ENCODE measurements around the gene AMPD3.

Gene AMPD3

DNA sequence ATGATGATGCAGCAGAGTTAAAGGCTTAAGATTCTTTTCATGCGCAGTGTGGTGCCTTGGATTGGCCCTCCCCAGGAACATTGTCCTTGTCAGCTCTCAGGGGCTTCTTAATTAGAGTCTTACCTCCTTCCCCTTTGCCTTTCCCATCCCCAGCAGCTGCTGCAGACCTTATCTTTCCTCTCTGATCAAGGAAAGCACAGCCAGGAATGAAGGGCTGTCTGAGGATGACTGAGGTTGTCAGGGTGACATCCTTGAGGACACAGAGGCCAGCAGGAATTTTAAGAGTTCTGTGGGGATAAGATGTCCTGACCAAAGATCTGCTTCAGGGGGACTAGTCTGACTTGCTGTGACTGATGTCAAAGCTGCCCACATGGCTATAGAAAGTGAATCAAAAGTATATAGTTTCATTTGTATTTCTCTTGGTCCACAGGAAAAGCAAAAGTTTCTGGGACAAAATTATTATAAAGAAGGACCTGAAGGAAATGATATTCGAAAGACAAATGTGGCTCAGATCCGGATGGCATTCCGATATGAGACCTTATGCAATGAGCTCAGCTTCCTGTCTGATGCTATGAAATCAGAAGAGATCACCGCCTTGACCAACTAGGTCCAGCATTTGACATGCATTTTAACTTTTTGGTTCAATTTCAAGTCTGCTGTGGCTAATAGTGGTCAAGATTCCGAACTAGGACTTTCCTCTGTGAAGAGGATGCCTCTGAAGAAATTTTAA lies 50.4 kb downstream of the AMPD3 start:
- no peak for DNase-seq

DNA sequence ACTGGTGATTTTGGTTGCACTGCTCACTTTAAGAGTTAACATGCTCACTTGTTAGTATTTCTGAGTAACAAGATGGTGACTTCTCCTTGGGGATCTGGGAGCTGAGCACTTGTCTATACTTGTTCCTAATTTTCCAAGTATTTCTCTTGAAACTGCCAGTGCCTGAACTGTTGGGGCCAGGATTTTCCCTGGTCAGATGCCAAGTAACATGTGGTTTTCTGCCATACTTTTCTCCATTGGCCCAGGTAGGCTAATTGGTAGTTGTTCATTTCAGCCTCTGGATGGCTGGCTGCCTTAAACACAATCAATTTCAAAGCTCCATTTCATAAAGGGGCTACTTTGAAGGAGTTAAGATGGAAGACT lies 50.9 kb downstream of the AMPD3 start:
- DNase-seq = no peak

DNA sequence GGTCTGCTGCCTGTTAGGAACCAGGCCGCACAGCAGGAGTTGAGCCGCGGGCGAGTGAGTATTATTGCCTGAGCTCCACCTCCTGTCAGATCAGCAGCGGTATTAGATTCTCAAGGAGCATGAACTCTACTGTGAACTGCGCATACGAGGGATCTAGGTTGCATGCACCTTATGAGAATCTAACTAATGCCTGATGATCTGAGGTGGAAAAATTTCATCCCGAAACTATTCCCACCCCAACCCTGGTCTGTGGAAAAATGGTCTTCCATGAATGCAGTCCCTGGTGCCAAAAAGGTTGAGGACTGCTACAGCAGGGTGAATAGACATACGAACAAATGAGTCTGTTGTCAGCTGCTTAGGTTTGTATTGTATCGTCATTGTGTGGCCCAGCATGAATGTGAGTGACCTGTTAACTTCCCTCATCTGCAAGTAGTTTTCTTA lies 56.1 kb downstream of the AMPD3 start:
- no peak for DNase-seq

DNA sequence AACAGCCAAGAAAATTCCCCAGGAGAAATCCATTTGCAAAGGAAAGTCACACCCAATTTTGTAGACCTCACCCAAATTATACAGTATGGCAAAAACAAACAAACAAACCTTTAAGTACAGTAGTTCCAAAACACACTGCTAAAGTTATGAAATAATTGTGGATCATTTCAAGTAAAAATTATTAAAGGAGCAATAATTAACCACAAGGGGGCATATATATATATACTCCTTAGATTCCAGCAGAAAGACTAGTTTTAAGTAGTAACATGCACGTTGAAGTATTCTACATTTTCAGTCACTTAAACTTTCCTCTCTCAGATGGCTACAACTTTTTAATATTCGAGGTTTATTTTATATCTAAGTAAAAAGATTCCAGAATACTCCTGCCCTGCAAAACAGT lies 59.1 kb downstream of the AMPD3 start:
- DNase-seq = peak; percentile 69

DNA sequence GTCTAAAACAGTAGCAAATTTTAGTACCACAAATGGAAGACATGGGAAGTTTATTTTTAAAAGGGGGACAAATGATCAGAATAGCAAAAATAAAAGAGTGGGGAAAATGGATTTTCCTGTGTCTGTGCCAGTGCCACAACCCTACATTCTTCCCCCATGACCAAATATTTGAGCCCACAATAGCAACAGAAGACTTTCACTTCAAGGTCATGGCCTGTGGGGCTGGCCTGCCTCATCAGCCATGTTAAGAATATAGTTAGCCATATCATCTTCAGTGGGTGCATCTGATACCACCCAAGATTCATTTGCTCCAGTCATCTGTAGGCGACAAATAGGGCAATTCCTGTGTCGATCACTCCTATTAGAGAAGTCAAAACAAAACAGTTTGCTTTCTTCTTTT lies 59.6 kb downstream of the AMPD3 start:
- no peak for DNase-seq

DNA sequence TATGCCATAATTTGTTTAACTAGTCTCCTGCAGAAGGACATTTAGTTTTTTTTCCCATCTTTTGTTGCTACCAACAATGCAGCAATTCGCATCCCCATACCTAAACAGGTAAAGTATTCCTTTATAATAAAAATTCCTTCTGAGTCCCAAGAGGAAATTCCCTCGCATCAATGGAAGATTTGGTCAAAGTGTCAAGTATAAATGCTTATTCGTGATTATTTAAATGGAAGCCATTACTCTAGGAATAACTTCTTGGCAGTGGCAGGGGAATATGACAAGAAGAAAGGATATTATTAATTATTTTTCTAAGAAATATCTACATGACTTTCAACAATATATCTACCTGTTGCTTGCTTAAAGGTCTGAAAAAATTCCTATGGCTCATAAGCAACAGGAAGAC lies 60.4 kb downstream of the AMPD3 start:
- DNase-seq = no peak

DNA sequence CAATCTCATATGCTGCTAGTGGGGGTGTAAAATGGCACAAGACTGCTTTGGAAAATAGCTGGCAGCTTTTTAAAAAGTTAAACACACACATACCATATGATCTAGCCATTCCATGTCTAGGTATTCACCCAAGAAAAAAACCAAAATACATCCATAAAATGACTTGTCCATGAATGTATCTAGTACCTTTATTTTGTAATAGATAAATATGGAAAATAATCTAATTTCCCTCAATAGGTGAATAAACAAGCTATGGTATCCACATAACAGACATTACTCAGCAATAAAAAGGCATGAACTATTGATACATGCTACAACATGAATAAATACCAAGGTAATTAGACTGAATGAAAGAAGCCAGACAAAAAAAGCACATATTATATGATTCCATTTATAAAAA lies 63.1 kb downstream of the AMPD3 start:
- DNase-seq = no peak

DNA sequence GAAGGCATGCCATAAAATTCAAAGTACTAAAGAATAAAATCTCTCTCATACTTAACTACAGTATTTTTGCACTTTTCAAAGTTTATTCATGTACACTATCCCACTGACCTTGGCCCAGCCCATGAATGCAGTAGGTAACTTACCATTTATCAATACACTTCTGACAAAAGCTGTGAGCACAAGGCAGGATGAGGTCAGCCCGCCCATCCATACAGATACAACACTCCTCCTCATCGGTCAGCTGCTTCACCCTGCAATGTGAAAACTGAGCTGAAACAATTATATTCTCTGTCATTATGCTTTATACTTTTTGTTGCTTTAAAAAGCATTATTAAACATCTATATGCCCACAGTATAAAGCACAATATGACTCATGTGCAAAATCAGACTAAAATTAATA lies 63.8 kb downstream of the AMPD3 start:
- no peak for DNase-seq

DNA sequence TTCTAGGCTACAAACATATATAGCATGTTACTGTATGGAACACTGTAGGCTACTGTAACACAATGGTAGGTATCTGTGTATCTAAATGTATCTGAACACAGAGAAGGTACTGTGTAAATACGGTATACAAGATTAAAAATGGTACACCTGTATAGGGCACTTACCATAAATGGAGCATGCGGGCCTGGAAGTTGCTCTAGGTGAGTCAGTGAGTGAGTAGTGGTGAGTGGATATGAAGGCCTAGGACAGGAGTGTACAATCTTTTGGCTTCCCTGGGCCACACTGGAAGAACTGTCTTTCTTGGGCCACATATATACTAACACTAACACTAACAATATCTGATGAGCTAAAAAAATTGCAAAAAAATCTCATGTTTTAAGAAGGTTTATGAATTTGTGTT lies 64.6 kb downstream of the AMPD3 start:
- no peak for DNase-seq

DNA sequence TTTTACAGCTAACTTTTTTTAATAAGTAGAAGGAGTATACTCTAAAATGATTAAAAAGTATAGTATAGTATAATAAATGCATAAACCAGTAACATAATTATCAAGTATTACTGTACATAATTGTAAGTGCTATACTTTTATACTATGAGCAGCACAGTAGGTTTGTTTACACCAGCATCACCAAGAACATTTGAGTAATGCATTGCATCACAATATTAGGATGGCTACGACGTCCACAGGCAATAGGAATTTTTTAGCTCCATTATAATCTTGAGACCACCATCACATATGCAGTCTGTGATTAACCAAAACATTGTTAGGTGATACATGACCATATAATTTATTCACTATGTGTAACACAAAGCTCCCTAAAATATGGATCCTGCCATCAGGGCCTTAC lies 65.5 kb downstream of the AMPD3 start:
- no peak for DNase-seq

DNA sequence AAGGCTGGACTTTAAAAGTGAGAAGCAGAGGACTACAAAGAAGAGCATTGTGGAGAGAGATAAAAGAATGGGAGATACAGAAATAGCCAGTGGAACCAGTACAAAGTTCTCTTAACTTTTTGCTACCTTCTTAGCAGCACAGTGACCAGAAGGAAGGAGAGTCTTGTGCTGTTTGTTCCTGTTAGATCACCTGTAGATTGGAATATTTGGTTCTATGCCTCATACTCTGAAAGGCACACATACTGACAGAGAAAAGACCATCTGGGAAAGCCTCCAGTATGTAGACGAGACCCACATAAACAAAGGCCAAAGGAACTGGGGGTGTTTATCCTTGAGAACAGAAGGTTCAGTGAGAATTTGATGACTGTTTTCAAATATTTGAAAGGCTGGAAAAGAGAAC lies 67.2 kb downstream of the AMPD3 start:
- no peak for DNase-seq

DNA sequence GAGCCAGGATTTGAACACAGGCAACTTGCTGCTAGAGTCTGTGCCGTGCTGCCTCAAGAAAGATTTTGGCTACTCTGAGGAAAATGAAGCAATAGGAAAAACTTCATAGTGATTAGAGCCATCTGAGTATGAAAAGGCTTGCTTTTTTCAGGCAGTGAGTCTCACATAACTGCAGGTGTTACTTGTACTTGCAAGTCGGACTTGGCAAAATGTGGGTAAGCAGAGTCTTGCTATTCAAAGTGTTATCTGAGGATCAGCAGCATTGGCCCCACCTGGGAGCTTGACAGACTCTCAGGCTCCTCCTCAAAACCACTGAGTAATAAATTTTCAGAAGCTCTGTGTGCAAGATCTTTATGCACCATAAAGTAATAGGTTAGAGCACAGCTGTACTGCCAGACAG lies 67.9 kb downstream of the AMPD3 start:
- no peak for DNase-seq

DNA sequence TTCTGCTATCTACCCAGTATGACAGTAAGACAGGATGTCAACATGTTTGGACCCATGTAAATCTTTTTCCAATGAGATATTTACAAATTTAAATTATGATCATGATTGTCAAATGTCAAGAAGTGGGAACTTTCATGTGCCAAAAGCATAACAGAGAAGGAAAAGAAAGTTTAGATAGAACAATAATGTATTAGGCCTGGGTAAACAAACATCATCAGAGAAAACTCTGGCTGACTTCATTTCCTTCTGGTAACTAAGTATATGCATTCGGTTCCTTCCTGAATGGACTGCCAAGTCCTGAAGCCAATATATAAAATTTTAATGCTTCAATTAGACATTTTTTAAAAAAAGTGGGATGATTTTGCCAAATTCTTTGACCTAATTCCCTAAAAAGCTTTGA lies 69.4 kb downstream of the AMPD3 start:
- no peak for DNase-seq

DNA sequence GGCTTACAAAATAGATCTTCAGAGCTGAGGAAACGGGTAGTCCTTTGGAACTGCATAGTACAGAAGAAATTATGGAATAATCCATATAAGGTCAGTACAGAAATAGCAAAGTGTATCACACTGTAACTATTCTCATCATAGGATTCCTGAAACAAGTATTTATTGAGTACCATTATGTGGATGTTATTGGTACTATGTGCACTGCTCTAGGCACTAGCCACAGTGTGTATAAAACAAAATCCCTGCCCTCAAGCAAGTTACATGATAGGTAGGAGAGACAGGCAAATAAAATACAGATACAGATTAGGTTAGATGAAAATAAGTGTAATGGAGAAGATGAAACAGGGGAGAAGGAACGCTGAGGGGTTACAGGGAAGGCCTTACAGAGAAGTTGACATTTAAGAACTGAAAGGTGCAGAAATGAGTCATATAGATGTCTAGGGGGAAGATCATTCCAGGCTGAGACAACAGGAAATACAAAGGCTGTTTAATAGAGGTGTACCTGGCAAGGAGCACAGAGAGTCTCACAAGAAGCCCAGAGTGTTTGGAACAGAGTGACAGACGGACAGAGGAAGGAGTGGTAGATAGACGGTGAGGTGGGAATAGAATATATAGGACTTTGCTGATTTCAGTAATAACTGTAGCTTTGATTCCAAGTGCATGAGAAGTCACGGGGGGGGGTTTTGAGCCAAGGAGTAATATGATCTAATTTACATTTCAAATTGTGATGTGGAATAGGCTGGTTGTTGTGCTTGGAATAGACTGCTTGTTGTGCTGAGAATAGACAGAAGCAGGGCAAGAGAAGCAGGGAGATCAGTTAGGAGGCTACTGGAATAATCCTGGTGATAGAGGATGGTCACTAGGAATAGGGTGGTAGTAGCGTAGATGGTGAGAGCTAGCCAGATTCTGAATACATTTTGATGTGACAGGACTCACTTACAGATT lies 72.2 kb downstream of the AMPD3 start:
- no peak for DNase-seq

DNA sequence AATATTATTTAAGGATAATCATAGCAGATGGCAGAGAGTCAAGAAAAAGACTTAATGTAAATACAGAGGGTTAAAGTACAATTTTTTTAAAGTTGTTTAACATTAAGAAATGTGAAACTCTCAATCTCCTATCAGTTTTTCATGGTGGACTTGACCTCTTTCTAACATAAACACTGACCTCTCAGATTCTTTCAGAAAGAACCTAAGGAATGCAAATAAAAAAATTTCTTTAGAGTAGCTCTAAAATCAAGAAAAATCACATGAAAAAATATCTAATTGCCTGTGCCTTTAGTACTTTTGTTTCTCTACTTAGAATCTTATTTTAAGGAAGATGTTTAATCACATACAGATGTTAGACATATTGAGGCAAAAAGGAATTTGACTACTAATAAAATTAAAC lies 73.1 kb downstream of the AMPD3 start:
- no peak for DNase-seq

DNA sequence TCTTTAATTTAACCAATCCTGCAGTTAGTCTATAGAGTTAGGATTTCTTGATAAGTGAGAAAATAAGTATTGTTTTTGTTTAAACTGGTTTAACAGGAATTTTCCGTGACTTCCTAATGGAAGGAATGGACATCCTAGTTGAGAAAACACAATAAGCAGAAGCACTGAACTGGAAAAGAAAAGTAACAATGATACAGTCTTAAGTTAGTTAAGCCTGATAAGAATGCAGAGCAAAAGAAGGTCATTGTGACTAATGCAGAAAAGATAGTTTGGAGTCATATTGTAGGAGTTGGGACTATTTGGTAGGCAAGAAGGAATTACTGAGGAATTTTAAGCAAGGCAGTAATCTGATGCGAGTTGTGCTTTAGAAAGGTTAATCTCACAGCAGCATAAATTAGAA lies 74.2 kb downstream of the AMPD3 start:
- DNase-seq = no peak

DNA sequence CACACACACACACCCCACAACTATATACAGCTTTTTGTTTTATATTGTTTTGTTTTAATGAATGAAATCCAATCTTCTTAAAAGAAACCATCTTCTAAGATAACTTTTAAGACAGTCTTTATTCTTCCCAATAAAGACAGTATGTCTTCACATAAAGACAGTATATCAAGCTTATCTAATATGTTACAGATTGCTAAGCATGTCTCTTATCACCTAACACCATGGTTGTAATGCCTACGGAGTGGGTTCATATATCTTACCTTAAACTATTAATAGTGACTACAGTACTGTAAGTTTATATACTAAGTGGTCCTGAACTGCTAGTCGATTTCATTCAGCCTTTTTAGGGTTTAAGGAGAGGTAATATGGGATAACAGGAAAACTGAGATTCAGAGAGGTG lies 77.5 kb downstream of the AMPD3 start:
- peak; percentile 41 for DNase-seq

DNA sequence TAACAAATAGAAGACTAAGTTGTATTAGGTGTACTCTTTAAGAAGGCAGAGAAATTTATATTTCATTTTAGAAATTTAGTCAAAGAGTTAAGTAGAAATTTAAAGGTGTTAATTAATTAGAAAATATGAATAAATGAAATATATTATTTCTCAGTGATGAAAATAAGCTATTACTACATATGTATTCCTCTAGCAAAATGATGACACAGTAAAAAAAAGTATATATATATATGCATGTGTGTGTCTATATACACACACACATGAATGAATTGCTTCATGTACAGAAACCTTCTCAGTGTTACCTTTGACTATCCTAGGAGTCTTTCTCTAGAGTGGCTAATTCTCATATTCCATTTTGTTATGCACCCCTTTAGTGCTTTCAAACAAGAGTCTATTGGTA lies 78.3 kb downstream of the AMPD3 start:
- no peak for DNase-seq

DNA sequence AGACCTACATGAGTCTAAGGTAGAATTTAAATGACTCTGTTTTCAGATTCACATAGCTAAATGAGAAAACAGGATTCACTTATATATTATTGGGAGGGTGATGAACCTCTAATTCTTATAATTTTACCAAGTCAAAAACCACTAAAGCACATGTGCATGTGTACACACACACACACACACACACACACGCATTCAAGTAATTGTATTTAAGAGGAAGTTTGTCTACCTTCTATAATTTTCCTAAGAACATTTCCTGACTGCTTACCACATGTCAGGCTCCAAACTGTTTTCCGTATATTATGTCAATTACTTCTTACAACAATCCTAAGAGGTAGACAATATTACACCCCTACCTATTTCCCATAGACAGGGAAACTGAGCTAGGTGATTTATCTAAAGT lies 79.3 kb downstream of the AMPD3 start:
- no peak for DNase-seq

DNA sequence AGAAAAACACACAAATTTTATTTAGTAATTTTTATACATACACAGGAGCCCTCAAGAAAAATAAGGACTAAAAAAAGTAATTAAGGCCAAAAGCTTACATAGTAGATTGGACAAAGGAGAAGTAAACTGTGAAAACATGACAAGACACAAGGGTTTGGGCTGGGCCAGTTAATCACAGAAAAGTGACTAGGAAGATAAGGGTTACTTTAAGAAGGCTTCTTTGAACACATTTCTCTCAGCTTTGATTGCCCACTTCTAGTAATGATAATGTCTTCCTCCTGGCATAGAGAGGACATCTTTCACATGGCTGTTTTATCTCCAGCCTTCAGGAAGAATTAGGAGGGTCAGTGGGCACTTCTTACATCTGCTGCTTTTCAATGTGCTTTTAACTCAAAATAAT lies 82.5 kb downstream of the AMPD3 start:
- peak; percentile 62 for DNase-seq

DNA sequence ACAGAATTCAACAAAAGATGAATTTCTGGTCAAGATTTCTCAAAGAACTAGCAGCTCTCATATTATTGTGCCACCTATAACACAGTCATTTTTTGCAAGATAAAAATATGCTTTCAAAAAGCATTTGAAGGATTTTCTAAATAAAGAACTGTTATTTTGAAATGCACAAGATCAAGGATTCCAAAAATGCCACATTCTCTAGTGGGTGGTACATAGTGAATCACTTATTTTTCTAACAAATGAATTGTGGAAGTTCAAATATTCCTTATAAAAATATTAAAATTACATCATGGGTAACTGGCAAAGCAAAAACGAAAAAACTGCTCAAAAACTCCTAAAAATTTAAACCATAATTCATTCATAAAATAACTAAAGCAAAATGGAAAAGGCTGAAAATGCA lies 83.9 kb downstream of the AMPD3 start:
- no peak for DNase-seq

DNA sequence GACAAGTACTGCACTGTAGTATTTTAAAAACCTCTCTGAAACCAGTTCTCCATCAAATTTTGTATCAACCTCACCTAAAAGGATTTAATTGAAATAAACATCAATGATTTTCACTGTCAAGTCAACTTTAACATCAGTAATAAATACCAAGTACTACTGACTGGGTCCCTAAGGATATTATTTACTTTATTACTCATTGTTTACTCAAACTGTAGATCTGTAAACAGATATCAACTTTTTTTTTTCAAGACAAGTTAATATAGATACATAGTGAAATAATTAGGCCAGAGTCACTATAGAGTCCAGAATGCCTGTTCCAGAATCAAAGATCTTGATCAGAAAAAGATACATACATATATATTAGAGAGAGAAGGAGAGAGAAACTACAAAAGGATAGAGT lies 84.3 kb downstream of the AMPD3 start:
- DNase-seq = no peak

DNA sequence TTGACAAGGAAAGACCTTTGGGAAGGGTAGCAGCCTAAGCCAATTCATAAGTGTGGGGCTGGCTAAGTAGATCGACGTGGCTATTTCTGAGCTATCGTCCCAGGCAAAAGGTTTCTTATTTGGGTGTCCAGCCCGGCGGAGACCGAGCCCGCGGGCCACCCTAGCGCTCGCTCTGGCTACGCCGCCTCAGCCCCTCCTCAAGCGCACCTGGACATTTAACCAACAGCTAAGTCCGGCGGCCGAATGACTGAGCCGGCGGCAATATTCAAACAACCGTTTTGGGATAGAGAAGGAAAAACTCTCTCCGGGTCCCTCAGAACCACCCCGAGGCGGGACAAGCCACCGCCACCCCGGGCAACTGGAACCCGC lies 85.5 kb downstream of the AMPD3 start:
- DNase-seq = peak; percentile 36

DNA sequence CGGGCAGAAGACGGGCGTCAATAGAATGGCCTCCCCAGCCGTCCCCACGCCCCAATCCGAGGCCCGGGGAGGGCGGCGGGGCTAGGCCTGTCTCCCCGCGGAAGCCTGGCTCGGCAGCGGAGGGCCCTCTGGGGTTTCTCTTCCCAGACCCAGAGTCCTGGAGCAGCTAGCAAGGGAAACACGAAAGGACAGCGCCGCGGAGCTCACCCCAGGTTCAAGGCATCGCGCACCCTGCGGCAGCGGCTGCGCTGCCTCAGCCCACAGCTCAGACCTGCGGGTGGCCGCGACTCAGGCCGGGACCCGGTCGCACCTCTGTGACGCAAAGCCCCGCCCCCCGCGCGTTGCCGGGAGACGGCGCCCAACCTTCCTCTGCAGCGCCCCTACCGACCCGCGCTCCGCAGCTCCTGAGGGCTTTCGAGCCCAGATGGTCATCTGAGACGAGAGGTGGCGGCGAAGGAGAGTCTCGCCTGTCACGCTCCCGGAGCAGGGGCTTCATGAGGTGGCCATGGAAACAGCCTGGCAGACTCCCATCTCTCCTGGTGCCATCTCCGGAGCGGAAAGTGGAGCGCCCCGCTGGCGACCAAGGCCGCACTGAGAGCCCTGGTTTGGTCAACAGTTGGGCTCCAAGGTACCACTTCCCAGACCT lies 86.0 kb downstream of the AMPD3 start, which contains the start of gene RNF141:
RNF141 (minus strand) TSS at position 273 of the 646 bp plus-strand sequence. CDS start 7,029 bp downstream, outside the sequence.
- peak; percentile 96 for DNase-seq

All from hematopoietic multipotent progenitor cell treated with erythropoietin and hydrocortisone succinate and interleukin-3 and kit ligand, for 6 days (in vitro differentiated cells).